HG03457 (cell line): ENCODE results near the gene PROSER2.

ENCODE experiments used
- ATAC-seq: cut with Tn5 transposase; IDR thresholded peaks from one replicate; pipeline ENCODE4 v1.9.1; 2021; ENCODE audit warnings: moderate number of reproducible peaks; ENCODE audit not compliant: unreplicated experiment

Gene PROSER2

GRCh38 chr10:11799736-11800080, 23.4 kb upstream of the PROSER2 start:
- no peak for ATAC-seq

- no peak for ATAC-seq
These were observed 18.8 kb upstream of the PROSER2 start for GRCh38 chr10:11804336-11804735.

- ATAC-seq, result no peak
These were observed 17.4 kb upstream of the PROSER2 start for GRCh38 chr10:11805792-11806191.

- ATAC-seq, result no peak
These were observed 16.4 kb upstream of the PROSER2 start for GRCh38 chr10:11806706-11807105.

- ATAC-seq, result no peak
These were observed 14.3 kb upstream of the PROSER2 start for GRCh38 chr10:11808808-11809207.

GRCh38 chr10:11810313-11810766, 12.8 kb upstream of the PROSER2 start:
- no peak for ATAC-seq

- ATAC-seq, result no peak
These were observed 12.2 kb upstream of the PROSER2 start for GRCh38 chr10:11810973-11811372.

- no peak for ATAC-seq
These were observed 10.0 kb upstream of the PROSER2 start for GRCh38 chr10:11813177-11813576.

GRCh38 chr10:11813855-11814567, 9.1 kb upstream of the PROSER2 start:
- no peak for ATAC-seq

- ATAC-seq, result no peak
These were observed 4.1 kb upstream of the PROSER2 start for GRCh38 chr10:11819027-11819426.

- ATAC-seq, result no peak
These were observed 965 bp upstream of the PROSER2 start for GRCh38 chr10:11822026-11822756.

GRCh38 chr10:11822809-11823121, 391 bp upstream of the PROSER2 start:
- no peak for ATAC-seq

- ATAC-seq, result no peak
These were observed 812 bp downstream of the PROSER2 start for GRCh38 chr10:11823989-11824346.

GRCh38 chr10:11824376-11824775, 1.2 kb downstream of the PROSER2 start:
- no peak for ATAC-seq

- no peak for ATAC-seq
These were observed 1.7 kb downstream of the PROSER2 start for GRCh38 chr10:11824825-11825224.

GRCh38 chr10:11825796-11826414, 2.7 kb downstream of the PROSER2 start:
- ATAC-seq, result no peak

GRCh38 chr10:11827006-11827405, 3.9 kb downstream of the PROSER2 start:
- ATAC-seq, result no peak

GRCh38 chr10:11827414-11827813, 4.3 kb downstream of the PROSER2 start:
- no peak for ATAC-seq

- ATAC-seq, result no peak
These were observed 5.6 kb downstream of the PROSER2 start for GRCh38 chr10:11828682-11829284.

- no peak for ATAC-seq
These were observed 7.8 kb downstream of the PROSER2 start for GRCh38 chr10:11830836-11831519.

GRCh38 chr10:11831520-11831951, 8.4 kb downstream of the PROSER2 start:
- ATAC-seq, result no peak
